Tibial nerve (tissue), 4 donors: ENCODE results near the gene SLC66A1. TPM values are rescaled to one million over a fixed set of nuclear protein-coding genes. Genes with fewer than 3 reads are reported as not detected.

Experiments used
- DNase-seq, 2 donors: peaks; one replicate each; pipeline ENCODE4 v3.0.0-alpha.2; 2019; ENCODE audit warnings: low spot score in 2 of 2
- H3K27ac ChIP-seq, 4 donors: fragments of 200-600 bp; sonication (generic) in 3 of 4; one replicate each; pipeline ENCODE4 v1.5.1; 2017 to 2019; ENCODE audit warnings: mild to moderate bottlenecking in 1 of 4
- H3K27me3 ChIP-seq, 2 donors: fragments of 200-600 bp; sonication (generic) in 1 of 2; one replicate each; pipeline versions ENCODE4 v1.5.1 to v1.6.0; 2017 to 2019
- H3K36me3 ChIP-seq, 3 donors: fragments of 200-600 bp; sonication (generic); one replicate each; pipeline ENCODE4 v1.5.1; 2018 to 2019
- H3K4me1 ChIP-seq, 4 donors: fragments of 200-600 bp; sonication (generic) in 3 of 4; one replicate each; pipeline ENCODE4 v1.5.1; 2017 to 2019
- H3K4me3 ChIP-seq, 4 donors: fragments of 200-600 bp; sonication (generic) in 3 of 4; one replicate each; pipeline ENCODE4 v1.5.1; 2017 to 2019; ENCODE audit warnings: mild to moderate bottlenecking in 1 of 4, moderate library complexity in 1 of 4
- H3K9me3 ChIP-seq, 4 donors: fragments of 200-600 bp; sonication (generic) in 3 of 4; one replicate each; pipeline ENCODE4 v1.5.1; 2017 to 2019
- CTCF ChIP-seq, 5 experiments: fragments of 200-600 bp in 3 of 5; fragments of 450-650 bp in 2 of 5; sonication (generic) in 3 of 5; IDR thresholded peaks; one replicate each; pipeline ENCODE4 v1.5.1; 2016 to 2019; ENCODE audit warnings: antibody characterized with exemption in 5 of 5, mild to moderate bottlenecking in 3 of 5, moderate library complexity in 2 of 5
- EP300 ChIP-seq, 2 donors: sonication (generic); formaldehyde crosslinking; IDR thresholded peaks; one replicate each; pipeline ENCODE4 v1.6.1; 2017; ENCODE audit warnings: antibody characterized with exemption in 2 of 2, mild to moderate bottlenecking in 1 of 2
- POLR2A ChIP-seq, 2 donors: fragments of 450-650 bp; IDR thresholded peaks; one replicate each; pipeline ENCODE4 v1.6.1; 2017; ENCODE audit warnings: antibody characterized with exemption in 2 of 2, mild to moderate bottlenecking in 2 of 2, moderate library complexity in 2 of 2
- WGBS, 2 donors: methylation state at CpG; one replicate each; pipeline ENCODE4 v1.1.5; 2018; 5-methylcytosine and 5-hydroxymethylcytosine counted together
- total RNA-seq, 4 donors: library from RNA; depleted of rRNA; stranded (reverse); fragments of >200 nt; gene quantifications; one replicate each; pipeline ENCODE4 v1.1.0, GENCODE V29; 2016

The SLC66A1 gene
- total RNA-seq, 4 donors from 2014 or later, result 14.4 to 30.3 (median 21.2) TPM

- 95 to 96% methylated on average over 5 of the region's 5 CpGs for WGBS, 2 donors
- peaks cover 5 to 63% (median 15%) of the 10 kb centered on the region in 3 donors for H3K36me3 ChIP-seq
- no peaks in the 10 kb centered on the region for H3K9me3 ChIP-seq
- no peak overlapping the region for H3K27ac ChIP-seq
- no peak for DNase-seq
- H3K4me1 ChIP-seq, result peaks cover 0 to 57% (median 2%) of the 10 kb centered on the region in 4 donors
- no peaks in the 10 kb centered on the region for H3K27me3 ChIP-seq
- no peak for TF ChIP-seq POLR2A (IDR thresholded peaks at IDR 0.05)
- TF ChIP-seq CTCF (IDR thresholded peaks at IDR 0.05), result no peak
- no peak for TF ChIP-seq EP300 (IDR thresholded peaks at IDR 0.05)
- H3K4me3 ChIP-seq, result no peak overlapping the region
Observed at GRCh38 chr1:19356266-19356665, 44.1 kb downstream of the SLC66A1 start.

- Histone ChIP-seq H3K9me3 (no peaks in the 10 kb centered on the region), H3K4me1 (peaks cover 0 to 49% (median 2%) of the 10 kb centered on the region in 4 donors), H3K27ac (no peak overlapping the region), H3K4me3 (no peak overlapping the region), H3K36me3 (peaks cover 5 to 53% (median 15%) of the 10 kb centered on the region in 3 donors), H3K27me3 (no peaks in the 10 kb centered on the region)
- DNase-seq, result no peak
- no peak for TF ChIP-seq POLR2A (IDR thresholded peaks at IDR 0.05)
- no peak for TF ChIP-seq EP300 (IDR thresholded peaks at IDR 0.05)
- no peak for TF ChIP-seq CTCF (IDR thresholded peaks at IDR 0.05)
- 81 to 86% methylated on average over 13 of the region's 13 CpGs for WGBS, 2 donors
Observed at GRCh38 chr1:19357299-19357986, 45.3 kb downstream of the SLC66A1 start.

- peaks cover 5 to 41% (median 9%) of the 10 kb centered on the region in 3 donors for H3K36me3 ChIP-seq
- H3K4me1 ChIP-seq, result peaks cover 0 to 40% (median 2%) of the 10 kb centered on the region in 4 donors
- no peak overlapping the region for H3K27ac ChIP-seq
- no peaks in the 10 kb centered on the region for H3K9me3 ChIP-seq
- no peak for DNase-seq
- H3K4me3 ChIP-seq, result no peak overlapping the region
- no peak for TF ChIP-seq EP300 (IDR thresholded peaks at IDR 0.05)
- TF ChIP-seq CTCF (IDR thresholded peaks at IDR 0.05), result no peak
- 84 to 89% methylated on average over 8 of the region's 8 CpGs for WGBS, 2 donors
- H3K27me3 ChIP-seq, result no peaks in the 10 kb centered on the region
Observed at GRCh38 chr1:19358710-19359109, 46.6 kb downstream of the SLC66A1 start.

GRCh38 chr1:19359357-19359756, 47.2 kb downstream of the SLC66A1 start:
- Histone ChIP-seq H3K4me1 (peaks cover 0 to 40% (median 4%) of the 10 kb centered on the region in 4 donors), H3K27ac (no peak overlapping the region), H3K4me3 (no peak overlapping the region), H3K27me3 (no peaks in the 10 kb centered on the region), H3K36me3 (peaks cover 5 to 34% (median 8%) of the 10 kb centered on the region in 3 donors), H3K9me3 (no peaks in the 10 kb centered on the region)
- WGBS, 2 donors, result 89 to 90% methylated on average over 9 to 11 of the region's 11 CpGs
- TF ChIP-seq CTCF (IDR thresholded peaks at IDR 0.05) (no peak), POLR2A (IDR thresholded peaks at IDR 0.05) (no peak), EP300 (IDR thresholded peaks at IDR 0.05) (no peak)
- no peak for DNase-seq

GRCh38 chr1:19360016-19360415, 47.9 kb downstream of the SLC66A1 start:
- DNase-seq, result no peak
- no peaks in the 10 kb centered on the region for H3K9me3 ChIP-seq
- H3K36me3 ChIP-seq, result peaks cover 5 to 28% (median 8%) of the 10 kb centered on the region in 3 donors
- H3K27me3 ChIP-seq, result no peaks in the 10 kb centered on the region
- no peak for TF ChIP-seq CTCF (IDR thresholded peaks at IDR 0.05)
- TF ChIP-seq EP300 (IDR thresholded peaks at IDR 0.05), result no peak
- TF ChIP-seq POLR2A (IDR thresholded peaks at IDR 0.05), result no peak
- H3K4me1 ChIP-seq, result peaks cover 0 to 41% (median 5%) of the 10 kb centered on the region in 4 donors
- 62 to 66% methylated on average over 6 of the region's 6 CpGs for WGBS, 2 donors
- H3K27ac ChIP-seq, result no peak overlapping the region
- no peak overlapping the region for H3K4me3 ChIP-seq
